BJ (cell line): ENCODE measurements around the gene RAD54L. TPM values are rescaled to one million over a fixed set of nuclear protein-coding genes. Genes with fewer than 3 reads are reported as not detected.
"Not testable (repeated sequence)": the region's sequence is repeated elsewhere in the genome, so short reads cannot be mapped to it uniquely, and the experiment has no call there.

Source experiments
- CTCF ChIA-PET: fragments of 350-600 bp; formaldehyde crosslinking; extraction: SDS; loops from one replicate; lab custom pipeline; 2021; ENCODE audit warnings: antibody characterized with exemption, inconsistent platforms; lab: Yijun Ruan, JAX
- POLR2A ChIA-PET: fragments of 300-600 bp; sonication (Branson Sonifier 250); formaldehyde crosslinking; extraction: SDS; loops from one replicate; lab custom pipeline; 2021; ENCODE audit warnings: antibody characterized with exemption; lab: Charles Lee
- DNase-seq: peaks from one replicate; pipeline ENCODE4 v3.0.0-alpha.2; 2011; ENCODE audit warnings: low read depth
- H3K27me3 ChIP-seq: 2 replicates; pipeline ENCODE4 v1.6.0; 2011; ENCODE audit warnings: low read length; ENCODE audit not compliant: control insufficient read depth, insufficient read depth
- H3K36me3 ChIP-seq: 2 replicates; pipeline ENCODE4 v1.5.1; 2011; ENCODE audit warnings: low read length; ENCODE audit not compliant: control insufficient read depth, insufficient read depth
- H3K4me3 ChIP-seq: 2 replicates; pipeline ENCODE4 v1.5.1; 2011; ENCODE audit warnings: low read depth, mild to moderate bottlenecking, control low read depth, low read length
- polyA plus RNA-seq: library from polyadenylated mRNA; depleted of rRNA; stranded (reverse); fragments of >200 nt; gene quantifications from 2 replicates; pipeline ENCODE4 v1.2.3, GENCODE V29; 2011
- TF ChIP-seq, protein P1 (sequence below): IDR thresholded peaks from 2 replicates; pipeline ENCODE4 v1.5.1; 2011; ENCODE audit warnings: low read depth, mild to moderate bottlenecking, control low read depth, inconsistent platforms, low read length, moderate library complexity; ENCODE audit not compliant: insufficient read depth

RAD54L gene
- polyA plus RNA-seq, 1 experiment, result 5.6 TPM

DNA sequence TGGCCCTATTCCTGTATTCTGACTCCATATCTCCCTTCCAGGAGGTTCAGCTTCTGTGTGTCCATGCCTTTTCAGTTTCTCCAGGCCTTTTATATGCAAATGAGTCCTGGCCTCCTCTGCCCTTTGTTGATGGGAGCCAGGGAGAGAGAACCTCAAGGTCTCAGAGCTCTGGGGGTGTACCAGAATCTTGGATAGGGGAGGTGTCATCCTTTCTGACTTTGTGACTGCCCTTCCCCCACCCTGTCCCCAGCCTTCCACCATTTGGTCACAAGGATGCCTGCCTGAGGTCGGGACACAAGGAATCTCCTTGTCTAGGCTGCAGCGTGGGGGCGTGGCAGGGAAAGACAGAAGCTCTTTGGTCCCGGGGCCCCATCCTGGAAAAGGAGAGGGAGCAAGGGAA lies 25.8 kb upstream of the RAD54L start:
- no peak overlapping the region for H3K4me3 ChIP-seq
- CTCF ChIA-PET, result interaction anchor here (1.1 to 6.7 kb wide), 5 partner anchors 12 to 185 kb away, joined by 3 to 81 read pairs (median 42); no protein-coding TSS in a partner anchor
- peaks cover 2% of the 10 kb centered on the region for H3K36me3 ChIP-seq
- TF ChIP-seq, protein P1, sequence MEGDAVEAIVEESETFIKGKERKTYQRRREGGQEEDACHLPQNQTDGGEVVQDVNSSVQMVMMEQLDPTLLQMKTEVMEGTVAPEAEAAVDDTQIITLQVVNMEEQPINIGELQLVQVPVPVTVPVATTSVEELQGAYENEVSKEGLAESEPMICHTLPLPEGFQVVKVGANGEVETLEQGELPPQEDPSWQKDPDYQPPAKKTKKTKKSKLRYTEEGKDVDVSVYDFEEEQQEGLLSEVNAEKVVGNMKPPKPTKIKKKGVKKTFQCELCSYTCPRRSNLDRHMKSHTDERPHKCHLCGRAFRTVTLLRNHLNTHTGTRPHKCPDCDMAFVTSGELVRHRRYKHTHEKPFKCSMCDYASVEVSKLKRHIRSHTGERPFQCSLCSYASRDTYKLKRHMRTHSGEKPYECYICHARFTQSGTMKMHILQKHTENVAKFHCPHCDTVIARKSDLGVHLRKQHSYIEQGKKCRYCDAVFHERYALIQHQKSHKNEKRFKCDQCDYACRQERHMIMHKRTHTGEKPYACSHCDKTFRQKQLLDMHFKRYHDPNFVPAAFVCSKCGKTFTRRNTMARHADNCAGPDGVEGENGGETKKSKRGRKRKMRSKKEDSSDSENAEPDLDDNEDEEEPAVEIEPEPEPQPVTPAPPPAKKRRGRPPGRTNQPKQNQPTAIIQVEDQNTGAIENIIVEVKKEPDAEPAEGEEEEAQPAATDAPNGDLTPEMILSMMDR, result no peak
- POLR2A ChIA-PET, result no interaction called here
- DNase-seq, result no peak
- H3K27me3 ChIP-seq, result no peaks in the 10 kb centered on the region

GRCh38 chr1:46223055-46223454 lies 24.5 kb upstream of the RAD54L start:
- H3K27me3 ChIP-seq, DNase-seq, POLR2A ChIA-PET, H3K4me3 ChIP-seq, H3K36me3 ChIP-seq: not testable (repeated sequence)
- CTCF ChIA-PET, result interaction anchor here (0.7 to 6.7 kb wide), 23 partner anchors 10 to 882 kb away, joined by 3 to 81 read pairs (median 4); partner anchors contain the start of genes LRRC41, MUTYH, RAD54L and UQCRH

GRCh38 chr1:46223472-46223943 lies 24.1 kb upstream of the RAD54L start:
- ChIA-PET CTCF (interaction anchor here (0.5 to 6.7 kb wide), 34 partner anchors 8 to 883 kb away, joined by 3 to 81 read pairs (median 4); partner anchors contain the start of genes LRRC41, MUTYH, RAD54L and UQCRH), POLR2A (interaction anchor here (0.6 to 0.7 kb wide), 2 partner anchors 42 to 421 kb away, joined by 13 to 18 read pairs; no protein-coding TSS in a partner anchor)
- peak; percentile 49 for DNase-seq
- H3K36me3 ChIP-seq, result peaks cover 2% of the 10 kb centered on the region
- TF ChIP-seq, protein P1, result peak; percentile 94
- H3K27me3 ChIP-seq, result no peaks in the 10 kb centered on the region
- no peak overlapping the region for H3K4me3 ChIP-seq

DNA sequence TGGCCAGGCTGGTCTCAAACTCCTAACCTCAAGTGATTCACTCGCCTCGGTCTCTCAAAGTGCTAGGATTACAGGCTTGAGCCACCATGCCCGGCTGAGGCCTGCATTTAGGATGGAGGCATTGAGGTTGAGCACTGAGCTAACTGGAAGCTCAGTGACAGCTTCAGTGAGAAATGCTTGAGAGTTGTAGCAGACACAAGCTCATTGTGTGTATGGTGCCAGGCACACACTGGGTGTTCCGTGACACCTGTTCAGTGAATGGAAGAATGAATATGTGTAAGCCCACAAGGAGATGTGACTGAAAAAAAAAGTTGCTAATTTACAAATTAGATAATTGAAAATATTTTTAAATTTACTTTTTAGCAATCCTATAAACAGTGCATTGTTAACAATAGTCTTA lies 22.6 kb upstream of the RAD54L start:
- ChIA-PET POLR2A (no interaction called here), CTCF (interaction anchor here (1.0 to 6.7 kb wide), 6 partner anchors 8 to 189 kb away, joined by 3 to 81 read pairs (median 18); no protein-coding TSS in a partner anchor)
- no peak for DNase-seq
- TF ChIP-seq, protein P1, result no peak
- Histone ChIP-seq H3K27me3 (no peaks in the 10 kb centered on the region), H3K36me3 (peaks cover 2% of the 10 kb centered on the region), H3K4me3 (no peak overlapping the region)

DNA sequence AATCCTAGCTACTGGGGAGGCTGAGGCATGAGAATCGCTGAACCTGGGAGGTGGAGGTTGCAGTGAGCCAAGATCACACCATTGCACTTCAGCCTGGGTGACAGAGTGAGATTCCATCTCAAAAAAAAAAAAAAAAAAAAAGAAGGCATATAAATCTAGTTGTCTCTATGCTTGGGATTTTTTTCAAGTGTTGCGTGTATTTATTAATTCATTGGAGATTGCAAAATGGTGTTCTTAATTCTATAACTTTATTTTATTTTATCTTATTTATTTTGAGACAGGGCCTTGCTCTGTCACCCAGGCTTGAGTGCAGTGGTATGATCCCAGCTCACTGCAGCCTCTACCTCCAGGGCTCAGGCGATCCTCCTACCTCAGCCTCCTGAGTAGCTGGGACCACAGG lies 16.3 kb upstream of the RAD54L start:
- H3K4me3 ChIP-seq, POLR2A ChIA-PET, DNase-seq, H3K27me3 ChIP-seq, H3K36me3 ChIP-seq: not testable (repeated sequence)
- CTCF ChIA-PET, result interaction anchor here (1.0 to 4.5 kb wide), 5 partner anchors 8 to 195 kb away, joined by 3 to 31 read pairs (median 4); no protein-coding TSS in a partner anchor

DNA sequence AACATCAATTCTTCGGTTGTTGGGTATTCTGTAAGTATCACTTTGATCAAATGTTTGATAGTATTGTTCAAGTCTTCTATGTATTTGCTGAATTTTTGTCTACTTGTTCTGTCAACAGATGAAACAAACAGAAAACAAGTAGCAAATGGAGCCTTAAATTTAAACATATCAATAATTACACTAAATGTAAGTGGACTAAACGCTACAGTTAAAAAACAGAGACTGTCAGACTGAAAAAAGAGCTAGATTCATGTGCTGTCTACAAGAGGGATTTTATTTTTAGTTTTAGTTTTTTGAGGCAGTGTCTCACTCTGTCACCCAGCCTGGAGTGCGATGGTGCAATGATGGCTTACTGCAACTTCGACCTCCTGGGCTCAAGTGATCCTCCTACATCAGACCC lies 10.7 kb upstream of the RAD54L start:
- CTCF ChIA-PET, result interaction anchor here (1.0 to 1.5 kb wide), 3 partner anchors 10 to 729 kb away, joined by 3 to 4 read pairs (median 4); no protein-coding TSS in a partner anchor
- Histone ChIP-seq H3K36me3 (no peaks in the 10 kb centered on the region), H3K27me3 (no peaks in the 10 kb centered on the region), H3K4me3 (no peak overlapping the region)
- TF ChIP-seq, protein P1, result no peak
- POLR2A ChIA-PET, result no interaction called here
- DNase-seq, result no peak

DNA sequence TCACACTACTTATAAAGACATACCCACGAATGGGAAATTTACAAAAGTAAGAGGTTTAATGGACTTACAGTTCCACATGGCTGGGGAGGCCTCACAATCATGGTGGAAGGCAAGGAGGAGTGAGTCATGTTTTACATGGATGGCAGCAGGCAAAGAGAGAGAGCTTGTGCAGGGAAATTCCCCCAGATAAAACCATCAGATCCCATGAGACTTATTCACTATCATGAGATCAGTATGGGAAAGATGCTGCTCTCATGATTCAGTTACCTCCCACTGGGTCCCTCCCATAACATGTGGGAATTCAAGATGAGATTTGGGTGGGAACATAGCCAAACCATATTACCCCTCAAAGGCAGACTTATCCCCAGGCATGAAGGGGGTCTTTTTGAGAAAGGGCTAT lies 8.7 kb upstream of the RAD54L start:
- CTCF ChIA-PET, result interaction anchor here (1.3 kb wide), 1 partner anchor 15 kb away, joined by 5 read pairs; no protein-coding TSS in a partner anchor
- DNase-seq, H3K4me3 ChIP-seq, POLR2A ChIA-PET, H3K36me3 ChIP-seq, H3K27me3 ChIP-seq: not testable (repeated sequence)

DNA sequence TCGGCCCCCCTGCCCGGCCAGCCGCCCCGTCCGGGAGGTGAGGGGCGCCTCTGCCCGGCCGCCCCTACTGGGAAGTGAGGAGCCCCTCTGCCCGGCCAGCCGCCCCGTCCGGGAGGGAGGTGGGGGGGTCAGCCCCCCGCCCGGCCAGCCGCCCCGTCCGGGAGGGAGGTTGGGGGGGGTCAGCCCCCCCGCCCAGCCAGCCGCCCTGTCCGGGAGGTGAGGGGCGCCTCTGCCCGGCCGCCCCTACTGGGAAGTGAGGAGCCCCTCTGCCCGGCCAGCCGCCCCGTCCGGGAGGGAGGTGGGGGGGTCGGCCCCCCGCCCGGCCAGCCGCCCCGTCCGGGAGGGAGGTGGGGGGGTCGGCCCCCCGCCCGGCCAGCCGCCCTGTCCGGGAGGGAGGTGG lies 5.8 kb upstream of the RAD54L start:
- H3K36me3 ChIP-seq, H3K4me3 ChIP-seq, CTCF ChIA-PET, POLR2A ChIA-PET, H3K27me3 ChIP-seq, DNase-seq: not testable (repeated sequence)
